GM19324 (cell line): ENCODE results near the gene CLASP1.
"Not testable (repeated sequence)": the region's sequence is repeated elsewhere in the genome, so short reads cannot be mapped to it uniquely, and the experiment has no call there.

Source experiments
- ATAC-seq: cut with Tn5 transposase; IDR thresholded peaks from one replicate; pipeline ENCODE4 v1.9.1; 2021; ENCODE audit warnings: mild to moderate bottlenecking, moderate library complexity; ENCODE audit not compliant: unreplicated experiment, low FRiP score

CLASP1 gene

DNA sequence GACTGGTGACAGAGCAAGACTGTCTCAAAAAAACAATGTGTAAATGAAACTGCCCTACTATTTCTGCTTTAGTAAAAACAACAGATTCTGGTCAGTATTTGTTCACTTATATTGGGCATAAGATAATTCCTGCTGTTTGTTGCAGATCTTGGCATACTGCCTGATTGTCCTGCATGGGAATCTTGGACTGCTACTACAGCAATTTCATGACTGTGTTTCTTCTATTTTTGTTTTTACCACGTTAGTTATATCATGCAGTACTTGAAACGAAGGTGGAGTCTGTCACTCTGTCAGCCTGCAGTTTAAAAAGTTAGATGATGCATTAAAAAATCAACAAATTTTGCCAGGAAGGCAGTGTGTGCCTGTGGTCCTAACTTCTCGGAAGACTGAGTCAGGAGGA is 14.2 kb upstream of the CLASP1 start:
- no peak for ATAC-seq

DNA sequence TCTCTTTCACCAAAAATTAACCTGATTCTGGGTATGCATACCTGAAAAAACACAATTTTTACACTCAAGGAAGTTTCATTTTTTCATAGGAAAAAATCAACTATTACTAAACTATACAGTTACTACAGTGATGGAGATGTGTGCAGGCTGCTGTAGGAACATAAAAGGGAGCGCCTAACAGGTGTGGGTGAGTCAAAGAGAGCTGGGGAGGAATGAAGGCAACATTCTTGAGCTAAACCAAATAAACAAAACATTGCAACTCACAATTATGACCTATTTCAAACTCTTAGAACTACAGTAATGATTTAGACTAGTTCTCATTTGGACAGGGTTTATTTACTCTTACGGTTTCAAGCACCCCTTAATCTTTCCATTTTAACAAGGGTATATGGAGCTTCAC is 13.4 kb upstream of the CLASP1 start:
- ATAC-seq = no peak

DNA sequence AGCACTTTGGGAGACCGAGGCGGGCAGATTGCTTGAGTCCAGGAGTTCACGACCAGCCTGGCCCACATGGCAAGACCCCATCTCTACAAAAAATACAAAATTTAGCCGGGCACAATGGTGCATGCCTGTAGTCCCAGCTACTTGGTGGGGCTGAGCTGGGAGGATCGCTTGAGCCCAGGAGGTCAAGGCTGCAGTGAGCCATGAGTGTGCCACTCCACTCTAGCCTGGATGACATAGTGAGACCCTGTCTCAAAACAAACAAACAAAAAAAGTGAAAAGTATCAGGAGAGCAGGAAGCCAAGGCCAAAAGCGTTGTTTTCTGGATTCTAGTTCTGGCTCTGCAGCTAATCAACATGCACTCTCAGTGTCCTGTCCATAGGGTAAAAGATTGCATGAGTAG is 10.7 kb upstream of the CLASP1 start:
- ATAC-seq = no peak

DNA sequence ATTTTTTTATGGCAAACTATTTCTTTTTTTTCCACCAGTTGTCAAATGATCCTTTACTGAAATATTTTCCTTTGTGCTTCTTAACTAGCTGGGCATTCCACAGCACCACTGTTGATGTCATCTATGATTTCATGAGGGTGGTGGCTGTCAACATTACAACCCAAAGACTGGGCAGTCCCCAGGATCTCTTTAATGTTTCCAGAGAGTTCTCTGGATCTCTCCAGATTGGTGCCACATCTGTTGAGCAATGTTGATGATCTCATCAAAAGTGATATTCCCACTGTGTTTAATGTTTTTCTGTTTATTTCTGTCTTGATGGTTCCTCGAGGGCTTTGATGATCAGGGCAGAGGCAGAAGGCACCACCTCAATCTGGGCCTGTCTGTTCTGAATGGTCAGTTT is 9.1 kb upstream of the CLASP1 start:
- not testable (repeated sequence) for ATAC-seq

DNA sequence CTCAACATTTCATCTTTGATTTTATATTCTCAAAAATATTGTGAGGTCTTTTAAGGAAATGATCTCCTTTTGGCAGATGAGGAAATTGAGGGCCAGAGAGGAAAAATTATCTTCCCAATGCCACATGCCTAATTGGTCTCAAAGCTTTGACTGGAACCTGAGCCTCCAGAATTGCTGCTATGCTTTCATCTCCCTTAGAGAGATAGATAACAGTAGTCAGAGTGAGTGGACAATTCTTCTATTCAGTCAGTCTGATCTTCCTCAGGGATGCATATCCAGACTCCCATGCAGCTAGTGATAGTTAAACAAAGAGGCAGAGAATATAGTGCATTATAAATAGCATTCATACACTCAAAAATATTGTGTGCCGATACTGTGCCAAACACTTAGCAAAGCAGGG is 3.8 kb upstream of the CLASP1 start:
- ATAC-seq = no peak

DNA sequence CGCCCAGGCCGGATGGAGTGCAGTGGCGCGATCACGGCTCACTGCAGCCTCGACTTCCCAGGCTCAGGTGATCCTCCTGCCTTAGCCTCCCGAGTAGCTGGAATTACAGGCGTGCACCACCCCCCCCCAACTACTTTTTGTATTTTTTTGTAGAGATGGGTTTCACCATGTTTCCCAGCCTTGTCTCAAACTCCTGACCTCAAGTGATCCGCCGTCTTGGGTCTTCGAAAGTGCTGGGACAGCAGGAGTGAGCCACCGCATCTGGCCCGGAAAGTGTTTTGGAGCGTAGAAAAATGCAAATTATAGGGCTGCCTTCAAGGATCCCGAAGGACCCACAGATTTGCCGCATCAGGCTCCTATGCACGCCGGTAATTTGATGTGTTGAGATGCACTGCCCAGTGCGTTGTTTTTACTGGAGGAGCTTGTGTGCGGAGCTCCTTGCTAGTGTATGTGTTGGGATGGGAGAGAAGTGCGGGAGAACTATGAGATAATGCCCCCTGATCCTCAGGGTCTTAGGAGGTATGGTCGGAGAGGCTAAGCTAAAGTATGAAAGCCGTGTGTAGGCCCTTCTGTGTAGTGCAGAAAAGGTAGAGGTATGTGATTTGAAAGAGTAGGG is 1.2 kb upstream of the CLASP1 start:
- no peak for ATAC-seq

DNA sequence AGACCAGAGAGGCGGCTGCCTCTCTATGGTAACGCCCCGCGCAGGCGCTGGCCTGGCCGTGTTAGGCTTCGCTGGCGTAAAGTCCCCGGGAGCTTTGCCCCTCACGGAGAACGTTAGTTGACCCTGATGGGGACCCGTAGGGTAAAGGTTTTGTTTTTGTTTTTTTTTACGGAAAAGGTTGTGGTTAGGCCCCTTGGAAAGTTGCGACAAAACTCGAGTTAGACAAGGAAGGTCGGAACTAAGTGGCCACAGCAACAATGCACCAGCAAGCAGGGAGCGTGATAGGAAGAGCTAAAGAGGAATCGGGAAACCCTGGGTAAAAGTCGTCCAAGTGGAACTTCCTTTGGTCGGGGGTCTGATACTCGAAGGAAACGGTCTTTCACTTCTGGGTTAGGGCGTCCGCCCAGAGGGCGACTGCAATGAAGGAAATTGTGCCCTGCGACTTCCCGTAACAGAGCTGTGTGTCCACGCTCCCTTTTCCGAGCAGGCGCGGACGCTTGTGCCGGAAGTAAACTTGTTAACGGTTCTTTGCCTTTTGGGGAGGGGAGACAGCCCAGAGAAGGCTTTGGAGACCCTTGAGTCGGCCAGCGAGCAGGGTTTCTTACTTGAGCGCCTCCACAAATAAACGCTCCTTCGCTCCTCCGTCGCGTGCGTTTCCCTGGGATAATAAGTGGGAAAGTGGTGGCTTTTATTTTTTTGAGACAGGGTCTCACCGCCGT is 493 bp upstream of the CLASP1 start:
- peak; percentile 92 for ATAC-seq

DNA sequence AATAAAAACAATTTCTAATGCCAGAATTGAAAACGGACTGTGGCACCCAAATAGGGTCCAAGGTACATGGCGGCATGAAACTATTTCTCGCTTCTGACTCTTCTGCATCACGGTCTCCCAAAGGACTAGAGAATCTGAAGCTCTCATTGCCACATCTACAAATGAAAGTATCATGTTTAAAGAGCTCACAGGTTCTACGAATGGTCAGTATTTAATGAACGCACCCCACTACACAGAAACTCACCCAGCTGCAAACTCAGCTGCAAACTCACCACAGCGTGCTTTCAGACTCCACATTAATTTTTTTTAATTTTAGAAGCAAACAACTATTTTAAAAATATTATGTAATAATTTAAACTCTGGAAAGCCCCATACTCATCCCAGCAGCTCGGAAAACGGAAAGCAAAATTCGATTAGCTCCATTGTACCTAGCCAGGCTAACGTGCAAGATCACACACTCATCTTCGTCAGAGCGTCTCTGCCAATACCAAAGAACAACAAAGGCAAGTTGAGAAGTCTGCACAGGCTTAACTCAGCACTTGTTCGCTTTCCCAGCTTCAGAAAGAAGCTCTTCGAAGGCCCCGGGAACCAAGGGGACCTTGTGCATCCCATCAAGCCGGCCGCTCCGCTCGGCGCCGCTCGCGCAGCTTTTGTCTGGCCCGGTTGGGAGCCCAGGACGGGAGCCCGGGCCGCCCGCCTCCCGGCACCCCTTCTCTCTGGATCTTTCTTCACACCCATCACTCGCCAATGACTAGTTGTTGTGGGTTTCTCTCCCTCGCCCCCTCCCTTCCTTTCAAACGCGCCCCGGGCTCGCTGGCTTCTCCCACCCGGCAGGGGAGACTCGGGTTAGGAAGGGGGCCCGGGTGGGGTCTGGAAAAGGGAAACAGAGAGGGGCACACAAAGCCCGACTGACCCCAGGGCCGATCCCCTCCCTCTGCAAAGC is 785 bp downstream of the CLASP1 start:
- ATAC-seq = peak; percentile 13

DNA sequence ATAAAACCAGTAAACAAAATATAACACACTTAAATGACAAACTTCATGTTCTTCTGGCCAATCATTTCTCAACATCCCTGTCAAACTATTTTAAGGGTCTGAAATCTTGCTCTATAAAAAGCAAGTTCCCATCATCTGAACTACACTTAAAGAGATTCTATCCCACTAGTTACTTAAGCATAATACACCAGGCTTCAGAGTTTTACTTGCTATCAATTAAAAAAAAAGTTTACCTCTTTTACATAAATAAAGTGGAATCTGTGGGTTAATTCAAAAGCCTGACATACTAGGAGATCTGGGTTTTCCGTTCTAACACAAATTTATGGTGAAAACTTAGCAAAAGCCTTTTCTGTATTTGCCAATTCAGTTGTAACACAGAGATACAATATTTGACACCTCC is 1.9 kb downstream of the CLASP1 start:
- no peak for ATAC-seq

DNA sequence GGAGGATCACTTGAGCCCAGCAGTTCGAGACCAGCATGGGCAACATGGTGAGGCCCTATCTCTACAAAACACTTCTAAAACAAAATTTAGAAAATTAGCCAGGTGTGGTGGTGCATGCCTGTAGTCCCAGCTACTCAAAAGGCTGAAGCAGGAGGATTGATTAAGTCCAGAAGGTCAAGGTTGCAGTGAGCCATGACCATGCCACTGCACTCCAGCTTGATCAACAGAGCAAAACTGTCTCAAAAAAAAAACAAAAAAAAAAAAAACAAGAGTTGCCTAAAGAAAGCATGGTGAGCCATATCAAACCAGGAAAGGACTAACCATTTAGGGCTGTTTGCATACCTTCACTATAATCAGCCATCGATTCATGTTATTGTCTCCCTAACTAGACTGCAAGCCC is 4.5 kb downstream of the CLASP1 start:
- no peak for ATAC-seq

DNA sequence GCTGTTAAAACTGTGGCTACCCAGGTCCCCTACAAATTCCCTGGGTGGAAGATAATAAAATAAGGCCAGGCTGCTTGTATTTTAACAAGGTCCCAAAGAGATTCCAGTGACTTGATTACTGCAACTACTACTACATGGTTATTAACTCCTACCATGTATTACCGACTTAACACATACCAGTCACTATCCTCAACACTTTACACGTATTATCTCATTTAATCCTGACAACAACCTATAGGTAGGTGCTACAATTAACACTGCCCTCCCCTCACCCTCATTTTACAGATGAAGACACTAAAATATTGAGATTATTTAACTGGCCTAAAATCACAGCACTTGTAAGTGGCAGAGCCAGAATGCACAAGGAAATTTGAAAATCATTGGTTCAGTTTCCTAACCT is 5.4 kb downstream of the CLASP1 start:
- ATAC-seq = no peak

DNA sequence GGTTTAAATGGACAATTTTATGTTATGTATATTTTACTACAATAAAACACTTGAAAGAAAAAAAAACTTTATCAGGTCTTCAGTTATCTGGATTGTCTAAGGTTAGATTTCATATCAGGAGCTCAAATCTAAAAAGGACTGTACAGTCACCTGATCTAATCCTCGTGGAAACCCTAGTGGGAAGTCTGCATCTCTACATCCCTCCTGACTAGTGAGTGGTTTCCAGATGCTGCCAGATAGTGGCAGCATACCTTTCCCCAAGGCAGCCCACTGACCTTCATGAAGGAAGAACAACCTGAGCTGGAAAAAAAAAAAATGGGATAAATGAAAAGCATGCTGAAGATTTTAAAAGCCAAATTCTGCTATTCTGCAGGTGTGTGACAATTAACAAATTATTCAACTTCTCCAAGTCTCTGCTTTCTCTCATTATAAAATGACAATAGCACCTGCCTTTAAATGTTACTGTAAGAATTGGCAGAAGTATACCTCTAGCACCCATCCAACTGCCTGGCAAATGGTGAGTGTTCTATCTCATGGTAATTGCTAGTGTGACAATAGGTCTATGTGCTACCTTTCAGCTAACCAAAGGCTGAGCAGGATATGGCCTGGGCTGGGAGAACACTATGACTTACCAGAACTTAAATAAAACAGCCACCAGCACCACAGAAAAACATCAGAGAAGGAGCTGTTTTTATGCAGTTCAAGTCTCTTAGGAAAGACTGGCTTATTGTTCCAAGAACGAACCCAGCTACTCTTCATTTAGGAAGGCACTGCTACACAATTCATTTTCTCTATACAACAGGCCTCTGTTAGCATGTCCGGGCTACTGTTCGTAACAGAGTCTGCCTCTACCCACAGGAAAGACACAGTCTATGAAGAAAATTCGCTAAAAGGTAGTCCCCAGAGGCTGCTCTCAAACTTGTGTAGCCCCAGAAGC is 8.6 kb downstream of the CLASP1 start:
- ATAC-seq = no peak

DNA sequence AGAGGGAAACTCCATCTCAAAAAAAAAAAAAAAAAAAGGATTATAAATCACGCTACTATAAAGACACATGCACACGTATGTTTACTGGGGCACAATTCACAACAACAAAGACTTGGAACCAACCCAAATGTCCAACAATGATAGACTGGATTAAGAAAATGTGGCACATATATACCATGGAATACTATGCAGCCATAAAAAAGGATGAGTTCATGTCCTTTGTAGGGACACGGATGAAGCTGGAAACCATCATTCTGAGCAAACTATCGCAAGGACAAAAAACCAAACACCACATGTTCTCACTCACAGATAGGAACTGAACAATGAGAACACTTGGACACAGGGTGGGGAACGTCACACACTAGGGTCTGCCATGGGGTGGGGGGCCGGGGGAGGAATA is 9.4 kb downstream of the CLASP1 start:
- not testable (repeated sequence) for ATAC-seq

DNA sequence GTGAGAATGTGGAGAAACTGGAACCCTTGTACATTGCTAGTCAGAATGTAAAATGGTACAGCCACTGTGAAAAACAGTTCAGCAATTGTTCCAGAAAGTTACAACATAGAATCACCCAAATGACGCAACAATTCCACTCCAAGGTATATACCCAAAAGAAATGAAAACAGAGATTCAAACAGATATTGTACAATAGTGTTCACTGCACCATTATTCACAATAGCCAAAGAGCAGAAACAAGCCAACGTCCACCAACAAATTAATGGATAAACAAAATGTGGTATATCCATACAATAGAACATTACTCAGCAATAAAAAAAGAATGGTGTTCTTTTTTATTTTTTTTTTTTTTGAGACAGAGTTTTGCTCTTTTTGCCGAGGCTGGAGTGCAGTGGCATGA is 10.9 kb downstream of the CLASP1 start:
- ATAC-seq = no peak

DNA sequence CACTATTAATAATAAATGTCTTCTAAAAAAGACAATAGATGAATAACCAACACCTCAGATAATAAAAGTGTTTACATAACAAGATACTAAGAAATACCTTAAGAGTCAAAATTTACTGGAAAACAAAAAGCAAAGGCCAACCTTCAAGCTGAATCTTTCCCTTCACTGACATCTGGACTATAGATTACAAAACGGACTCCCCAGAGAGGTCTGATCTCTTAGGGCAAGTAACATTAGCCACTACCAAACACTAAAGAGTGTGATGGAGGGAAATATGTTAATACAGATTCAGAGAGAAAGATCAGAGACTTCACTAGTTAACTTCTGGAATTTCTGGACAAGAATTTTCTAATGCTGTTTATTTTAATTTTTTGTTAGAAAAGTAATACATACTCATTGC is 13.9 kb downstream of the CLASP1 start:
- no peak for ATAC-seq

DNA sequence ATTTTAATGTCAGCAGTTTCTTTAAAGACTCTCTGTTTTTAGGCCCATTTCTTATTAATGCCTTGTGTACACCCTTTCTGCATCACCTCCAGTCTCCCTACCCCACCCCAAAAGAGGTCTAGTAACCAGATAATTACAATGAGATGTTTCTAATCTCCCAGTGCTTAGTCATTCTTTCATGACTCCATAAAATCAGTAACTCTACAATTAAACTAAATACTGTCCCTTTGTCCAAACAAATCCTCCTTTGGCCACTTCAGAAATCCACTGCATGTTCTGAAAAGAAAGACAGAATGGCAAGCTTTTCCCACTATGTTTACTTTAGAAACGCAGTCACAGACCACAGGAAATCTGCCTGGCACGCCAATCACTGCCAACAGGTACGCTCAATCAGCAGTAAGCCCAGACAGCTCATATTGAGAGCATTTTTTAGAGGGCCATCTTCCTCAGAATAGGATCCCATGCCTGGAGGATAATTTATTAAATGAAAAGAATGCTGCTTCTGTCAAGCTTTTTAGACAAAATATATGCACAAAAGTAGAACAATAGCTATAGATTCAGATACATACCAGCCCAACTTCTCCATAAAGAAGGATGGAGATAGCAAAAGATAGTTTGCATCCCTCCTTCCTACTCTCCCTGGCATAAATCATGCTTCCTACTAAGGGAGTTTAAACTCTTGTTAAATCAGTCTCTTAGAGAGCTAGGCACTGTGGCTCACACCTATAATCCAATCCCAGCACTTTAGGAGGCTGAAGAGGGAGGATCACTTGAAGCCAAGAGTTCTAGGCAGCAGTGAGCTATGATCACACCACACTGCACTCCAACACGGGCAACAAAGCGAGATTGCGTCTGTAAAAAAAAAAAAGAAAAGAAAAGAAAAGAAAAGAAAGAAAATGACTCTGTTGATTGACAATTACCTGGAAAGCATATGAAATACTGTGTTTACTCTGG is 14.6 kb downstream of the CLASP1 start:
- no peak for ATAC-seq

DNA sequence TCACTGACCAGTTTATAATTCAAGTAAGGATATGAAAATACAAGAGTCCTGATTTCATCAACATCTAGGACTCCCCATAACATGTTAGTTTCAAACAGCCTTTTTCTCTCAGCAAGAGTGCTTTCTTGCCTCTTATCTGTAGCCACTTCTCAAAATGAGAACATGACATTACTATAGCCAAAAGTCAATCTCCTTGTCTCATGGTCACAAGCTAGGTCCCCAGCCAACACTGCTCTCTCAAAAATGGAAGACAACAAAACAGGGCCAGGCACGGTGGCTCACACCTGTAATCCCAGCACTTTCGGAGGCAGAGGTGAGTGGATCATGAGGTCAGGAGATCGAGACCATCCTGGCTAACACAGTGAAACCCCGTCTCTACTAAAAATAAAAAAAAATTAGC is 15.8 kb downstream of the CLASP1 start:
- no peak for ATAC-seq

DNA sequence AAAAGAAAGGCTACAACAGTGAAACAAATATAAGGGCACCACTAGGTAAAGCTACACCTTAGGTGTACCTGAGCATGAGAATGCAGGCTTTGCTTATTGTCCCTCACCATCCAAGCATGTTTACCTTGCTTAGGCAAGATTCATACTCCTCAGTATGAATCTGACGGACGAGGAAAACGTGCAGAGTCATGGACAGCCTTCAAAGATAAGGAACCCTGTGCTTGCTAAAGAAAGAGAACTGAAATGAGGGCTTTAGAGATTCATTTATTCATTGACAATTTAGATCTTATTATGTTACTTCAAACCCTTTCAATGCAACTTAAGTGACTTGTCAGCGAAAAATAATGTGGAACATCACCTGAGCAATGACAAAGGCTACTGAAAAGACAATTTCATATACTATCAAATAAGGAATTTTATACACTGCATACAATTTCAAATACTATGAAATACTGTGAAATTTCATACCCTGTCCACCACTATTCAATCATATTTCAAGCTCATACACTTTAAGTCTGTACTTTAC is 21.7 kb downstream of the CLASP1 start:
- no peak for ATAC-seq
